ENCODE measurements around the gene DSG2. TPM values are rescaled to one million over a fixed set of nuclear protein-coding genes. Genes with fewer than 3 reads are reported as not detected.

DSG2 gene
- total and polyA plus RNA-seq, 2 of the 4 experiments (the other 2 are of a cell fraction) = 1.8 to 2.3 TPM

- no peaks in the 10 kb centered on the region for H4K20me1 ChIP-seq (ENCODE audit: insufficient read depth, low read length)
- DNase-seq (no peak), ATAC-seq (ENCODE audit: low read depth) (no peak)
- no peaks in the 10 kb centered on the region for H3K4me1 ChIP-seq (ENCODE audit: control insufficient read depth, insufficient read depth, low read length)
- no peak overlapping the region for H2AK9ac ChIP-seq (replicated peaks; ENCODE audit: low read depth, low read length, poor library complexity)
- H4K91ac ChIP-seq (ENCODE audit: insufficient read depth, low read depth, low read length) = no peak overlapping the region
- in situ Hi-C loops (cut with MboI; ENCODE audit: low sequenced_read_pairs) (loop anchor here (25.0 kb wide), 2 partner anchors 238 to 388 kb away; no protein-coding TSS in a partner anchor), dilution Hi-C loops (cut with HindIII; ENCODE audit: low sequenced_read_pairs, unreplicated experiment) (no loop called here), intact Hi-C loops (cut with micrococcal nuclease) (no loop called here)
- ChIA-PET POLR2A (ENCODE audit: unreplicated experiment) (no interaction called here), CTCF (interaction anchor here (0.7 kb wide), 1 partner anchor 11 kb away, joined by 3 read pairs; no protein-coding TSS in a partner anchor)
- no peak for TF ChIP-seq CEBPB (IDR thresholded peaks at IDR 0.05; ENCODE audit: low read depth, low read length)
- no peak for TF ChIP-seq SMC3 (IDR thresholded peaks at IDR 0.05; ENCODE audit: low read depth, low read length)
- H3K9ac ChIP-seq (ENCODE audit: low read depth, low read length) = no peak overlapping the region
- H3K9me3 ChIP-seq (ENCODE audit: control insufficient read depth, insufficient read depth, low read length) = no peaks in the 10 kb centered on the region
- no TSS peak for BruUV-seq (replicated peaks)
- no peak overlapping the region for H3K18ac ChIP-seq (ENCODE audit: low read depth, low read length)
- H2BK15ac ChIP-seq (ENCODE audit: low read depth, low read length) = no peak overlapping the region
- H3K4me2 ChIP-seq (ENCODE audit: low read depth, low read length) = no peak overlapping the region
- no peak overlapping the region for H4K8ac ChIP-seq (ENCODE audit: low read depth in 2 of 2, low read length in 2 of 2)
- no peak overlapping the region for H2AFZ ChIP-seq (replicated peaks; ENCODE audit: low read length, poor library complexity)
- no peaks in the 10 kb centered on the region for H3K27me3 ChIP-seq (ENCODE audit: control insufficient read depth, insufficient read depth, low read length)
- no peak overlapping the region for H3K27ac ChIP-seq (ENCODE audit: insufficient read depth, low read length)
- no peak overlapping the region for H3K23ac ChIP-seq (ENCODE audit: low read depth, low read length)
- H3K79me1 ChIP-seq (ENCODE audit: low read depth in 1 of 2, low read length in 2 of 2) = no peaks in the 10 kb centered on the region
- H2BK5ac ChIP-seq (ENCODE audit: low read depth, low read length, poor library complexity, severe bottlenecking) = no peak overlapping the region
- no peak overlapping the region for H3K4ac ChIP-seq (ENCODE audit: low read depth, low read length)
- H2BK20ac ChIP-seq (ENCODE audit: low read depth, low read length) = no peak overlapping the region
- no CpG with 5 or more reads among the region's 1 CpG for WGBS, 2 experiments (ENCODE audit: extremely low coverage in 2 of 2, insufficient read length in 1 of 2)
- no peak overlapping the region for H4K5ac ChIP-seq (ENCODE audit: low read depth, low read length)
- H3K56ac ChIP-seq (ENCODE audit: extremely low read depth, insufficient read depth, low read length) = no peak overlapping the region
- H2BK120ac ChIP-seq (ENCODE audit: low read depth, low read length) = no peak overlapping the region
- no peak overlapping the region for H3K14ac ChIP-seq (replicated peaks; ENCODE audit: low read depth, low read length)
- no peaks in the 10 kb centered on the region for H3K9me1 ChIP-seq (ENCODE audit: insufficient read depth, low read length)
- no peaks in the 10 kb centered on the region for H3K36me3 ChIP-seq (ENCODE audit: control insufficient read depth, insufficient read depth, low read length)
- no peak overlapping the region for H3K4me3 ChIP-seq (ENCODE audit: insufficient read depth, low read depth, low read length)
- H2AK5ac ChIP-seq (ENCODE audit: low read depth, low read length) = no peak overlapping the region
Observed at GRCh38 chr18:31574359-31574758, 76.4 kb downstream of the DSG2 start.

All from IMR-90 (cell line).